IMR-90 (cell line): ENCODE measurements around the gene GCG. TPM values are rescaled to one million over a fixed set of nuclear protein-coding genes. Genes with fewer than 3 reads are reported as not detected.
A peak's percentile ranks its signal among the peaks of the same experiment; 100 is the strongest.

Source experiments
- ATAC-seq: fragments of 200-7000 bp; cut with Tn5 transposase; 2 replicates; pipeline ENCODE4 v1.9.1; 2020; ENCODE audit warnings: low read depth, mild to moderate bottlenecking, moderate library complexity
- BruUV-seq: library from RNA; stranded (reverse); fragments of 400-500 nt; replicated peaks from 2 replicates; lab custom pipeline; 2021; lab: Mats Ljungman, UMichigan
- CTCF ChIA-PET: fragments of 300-600 bp; formaldehyde crosslinking; extraction: SDS; loops from one replicate; lab custom pipeline; 2021; ENCODE audit warnings: antibody characterized with exemption; lab: Yijun Ruan, JAX
- POLR2A ChIA-PET: fragments of 300-600 bp; sonication (Branson Sonifier 250); formaldehyde crosslinking; loops from one replicate; lab custom pipeline; 2022; ENCODE audit warnings: antibody characterized with exemption; ENCODE audit not compliant: unreplicated experiment; lab: Charles Lee
- DNase-seq: peaks from one replicate; pipeline ENCODE4 v3.0.0; 2013
- H2AFZ ChIP-seq: replicated peaks from 2 replicates; pipeline ENCODE3; 2013; ENCODE audit warnings: low read length, mild to moderate bottlenecking; ENCODE audit not compliant: poor library complexity
- H2AK5ac ChIP-seq: 2 replicates; pipeline ENCODE4 v1.6.1; 2013; ENCODE audit warnings: low read depth, low read length, inconsistent platforms
- H2AK9ac ChIP-seq: replicated peaks from 2 replicates; pipeline ENCODE3; 2013; ENCODE audit warnings: mild to moderate bottlenecking, low read depth, low read length, moderate library complexity; ENCODE audit not compliant: poor library complexity
- H2BK120ac ChIP-seq: 2 replicates; pipeline ENCODE4 v1.6.1; 2013; ENCODE audit warnings: low read depth, low read length, inconsistent platforms
- H2BK15ac ChIP-seq: 3 replicates; pipeline ENCODE4 v1.6.1; 2013; ENCODE audit warnings: low read depth, low read length, inconsistent platforms
- H2BK20ac ChIP-seq: 2 replicates; pipeline ENCODE4 v1.6.1; 2013; ENCODE audit warnings: low read depth, mild to moderate bottlenecking, inconsistent platforms, low read length, moderate library complexity
- H2BK5ac ChIP-seq: 2 replicates; pipeline ENCODE4 v1.6.1; 2013; ENCODE audit warnings: mild to moderate bottlenecking, low read depth, low read length, inconsistent platforms; ENCODE audit not compliant: poor library complexity, severe bottlenecking
- H3K14ac ChIP-seq: replicated peaks from 2 replicates; pipeline ENCODE4 v1.6.1; 2013; ENCODE audit warnings: low read depth, low read length, inconsistent platforms
- H3K18ac ChIP-seq: 2 replicates; pipeline ENCODE4 v1.6.1; 2013; ENCODE audit warnings: low read depth, low read length, control low read depth
- H3K23ac ChIP-seq: 2 replicates; pipeline ENCODE4 v1.6.1; 2013; ENCODE audit warnings: low read depth, low read length, inconsistent platforms
- H3K27ac ChIP-seq: 2 replicates; pipeline ENCODE4 v1.5.1; 2013; ENCODE audit warnings: mild to moderate bottlenecking, control low read depth, low read length; ENCODE audit not compliant: insufficient read depth
- H3K27me3 ChIP-seq: 2 replicates; pipeline ENCODE4 v1.6.1; 2013; ENCODE audit warnings: low read length; ENCODE audit not compliant: control insufficient read depth, insufficient read depth
- H3K36me3 ChIP-seq: 2 replicates; pipeline ENCODE4 v1.6.1; 2013; ENCODE audit warnings: low read length, mixed read lengths; ENCODE audit not compliant: control insufficient read depth, insufficient read depth
- H3K4ac ChIP-seq: 2 replicates; pipeline ENCODE4 v1.6.1; 2013; ENCODE audit warnings: low read depth, low read length, inconsistent platforms
- H3K4me1 ChIP-seq: 2 replicates; pipeline ENCODE4 v1.6.1; 2013; ENCODE audit warnings: low read length, mixed read lengths; ENCODE audit not compliant: control insufficient read depth, insufficient read depth
- H3K4me2 ChIP-seq: 2 replicates; pipeline ENCODE4 v1.6.1; 2013; ENCODE audit warnings: low read depth, mild to moderate bottlenecking, control low read depth, low read length, moderate library complexity
- H3K4me3 ChIP-seq: 2 replicates; pipeline ENCODE4 v1.5.1; 2013; ENCODE audit warnings: low read depth, mild to moderate bottlenecking, control low read depth, low read length, moderate library complexity; ENCODE audit not compliant: insufficient read depth
- H3K56ac ChIP-seq: 2 replicates; pipeline ENCODE4 v1.6.1; 2013; ENCODE audit warnings: low read length, inconsistent platforms; ENCODE audit not compliant: insufficient read depth; ENCODE audit errors: extremely low read depth
- H3K79me1 ChIP-seq, 2 experiments: 2 replicates each; pipeline ENCODE4 v1.6.1; 2013; ENCODE audit warnings: low read length in 2 of 2, inconsistent platforms in 1 of 2, low read depth in 1 of 2
- H3K9ac ChIP-seq: 2 replicates; pipeline ENCODE4 v1.6.1; 2013; ENCODE audit warnings: low read depth, low read length, control low read depth
- H3K9me1 ChIP-seq: 2 replicates; pipeline ENCODE4 v1.6.1; 2013; ENCODE audit warnings: low read length, inconsistent platforms; ENCODE audit not compliant: insufficient read depth
- H3K9me3 ChIP-seq: 2 replicates; pipeline ENCODE4 v1.6.1; 2013; ENCODE audit warnings: low read length; ENCODE audit not compliant: control insufficient read depth, insufficient read depth
- H4K20me1 ChIP-seq: 2 replicates; pipeline ENCODE4 v1.6.1; 2013; ENCODE audit warnings: low read length, inconsistent platforms; ENCODE audit not compliant: insufficient read depth
- H4K5ac ChIP-seq: 2 replicates; pipeline ENCODE4 v1.6.1; 2013; ENCODE audit warnings: mild to moderate bottlenecking, low read depth, low read length, control low read depth
- H4K8ac ChIP-seq, 2 experiments: 2 replicates each; pipeline ENCODE4 v1.6.1; 2013; ENCODE audit warnings: low read depth in 2 of 2, low read length in 2 of 2, control low read depth in 1 of 2, inconsistent platforms in 1 of 2
- H4K91ac ChIP-seq: 2 replicates; pipeline ENCODE4 v1.6.1; 2013; ENCODE audit warnings: low read depth, low read length, inconsistent platforms; ENCODE audit not compliant: insufficient read depth
- CEBPB ChIP-seq: IDR thresholded peaks from 2 replicates; pipeline ENCODE4 v1.6.1; 2012; ENCODE audit warnings: low read depth, low read length, improper control_type of control experiment
- CHD1 ChIP-seq: IDR thresholded peaks from 2 replicates; pipeline ENCODE4 v1.6.1; 2012; ENCODE audit warnings: low read depth, low read length, improper control_type of control experiment
- CTCF ChIP-seq: conservative IDR thresholded peaks from 2 replicates; pipeline ENCODE4 v1.5.1; 2012; ENCODE audit warnings: mild to moderate bottlenecking, low read depth, low read length, improper control_type of control experiment
- FOS ChIP-seq: fragments of 150-350 bp; IDR thresholded peaks from 2 replicates; pipeline ENCODE4 v1.6.1; 2016; ENCODE audit warnings: low read depth, low read length
- MAFK ChIP-seq: IDR thresholded peaks from 2 replicates; pipeline ENCODE4 v1.6.1; 2012; ENCODE audit warnings: low read depth, low read length, improper control_type of control experiment
- MAZ ChIP-seq: IDR thresholded peaks from 2 replicates; pipeline ENCODE4 v1.6.1; 2012; ENCODE audit warnings: low read depth, mild to moderate bottlenecking, low read length, improper control_type of control experiment, moderate library complexity, borderline replicate concordance
- NFE2L2 ChIP-seq: fragments of 150-350 bp; IDR thresholded peaks from 2 replicates; pipeline ENCODE4 v1.6.1; 2016; ENCODE audit warnings: low read depth, mild to moderate bottlenecking, low read length
- POLR2A ChIP-seq: IDR thresholded peaks from 2 replicates; pipeline ENCODE4 v1.6.1; 2012; ENCODE audit warnings: mild to moderate bottlenecking, low read depth, low read length
- RAD21 ChIP-seq: IDR thresholded peaks from 2 replicates; pipeline ENCODE4 v1.6.1; 2012; ENCODE audit warnings: low read length, improper control_type of control experiment
- RCOR1 ChIP-seq: IDR thresholded peaks from 2 replicates; pipeline ENCODE4 v1.6.1; 2012; ENCODE audit warnings: mild to moderate bottlenecking, low read length, improper control_type of control experiment; ENCODE audit not compliant: insufficient replicate concordance
- RFX5 ChIP-seq: IDR thresholded peaks from 2 replicates; pipeline ENCODE4 v1.8.0; 2012; ENCODE audit warnings: low read depth, mild to moderate bottlenecking, low read length, moderate library complexity
- SMC3 ChIP-seq: fragments of 150-350 bp; IDR thresholded peaks from 2 replicates; pipeline ENCODE4 v1.6.1; 2016; ENCODE audit warnings: low read depth, mild to moderate bottlenecking, antibody characterized with exemption, low read length, moderate library complexity
- USF2 ChIP-seq: fragments of 150-350 bp; IDR thresholded peaks from 2 replicates; pipeline ENCODE4 v1.6.1; 2017; ENCODE audit warnings: mild to moderate bottlenecking, antibody characterized with exemption, low read length, low read depth
- WGBS, 2 experiments: methylation state at CpG; one replicate each; pipeline versions ENCODE4 v1.1.5 to v1.1.7; 2013; ENCODE audit warnings: missing lambda C conversion rate in 2 of 2; ENCODE audit not compliant: insufficient read length in 1 of 2; ENCODE audit errors: extremely low coverage in 2 of 2; 5-methylcytosine and 5-hydroxymethylcytosine counted together
- dilution Hi-C: fragments of 300-500 bp; cut with HindIII; formaldehyde crosslinking; loops from one replicate; pipeline ENCODE4 v1.14.3; 2018; ENCODE audit warnings: low sequenced_read_pairs; ENCODE audit not compliant: unreplicated experiment
- in situ Hi-C: fragments of 300-500 bp; cut with MboI; formaldehyde crosslinking; loops from 3 replicates; pipeline ENCODE4 v1.14.3; 2019; ENCODE audit warnings: low sequenced_read_pairs, inconsistent platforms, mixed read lengths
- intact Hi-C: fragments of 100-400 bp; cut with micrococcal nuclease; formaldehyde crosslinking; loops from 2 replicates; pipeline ENCODE4 v1.10.0; 2022
- polyA plus RNA-seq, 3 experiments: library from polyadenylated mRNA; depleted of rRNA; stranded (reverse); fragments of >200 nt; gene quantifications; 2 replicates each; pipeline ENCODE4 v1.2.3, GENCODE V29; 2012; ENCODE audit warnings: low replicate concordance in 1 of 3
- total RNA-seq: library from RNA; depleted of rRNA; stranded (reverse); fragments of >200 nt; gene quantifications from 2 replicates; pipeline ENCODE4 v1.2.3, GENCODE V29; 2012
- TF ChIP-seq, protein P1 (sequence below): fragments of 150-350 bp; IDR thresholded peaks from 2 replicates; pipeline ENCODE4 v1.6.1; 2016; ENCODE audit warnings: low read depth, mild to moderate bottlenecking, low read length, moderate library complexity, borderline replicate concordance

GCG gene
- total and polyA plus RNA-seq, 2 of the 4 experiments (the other 2 are of a cell fraction), result not detected

DNA sequence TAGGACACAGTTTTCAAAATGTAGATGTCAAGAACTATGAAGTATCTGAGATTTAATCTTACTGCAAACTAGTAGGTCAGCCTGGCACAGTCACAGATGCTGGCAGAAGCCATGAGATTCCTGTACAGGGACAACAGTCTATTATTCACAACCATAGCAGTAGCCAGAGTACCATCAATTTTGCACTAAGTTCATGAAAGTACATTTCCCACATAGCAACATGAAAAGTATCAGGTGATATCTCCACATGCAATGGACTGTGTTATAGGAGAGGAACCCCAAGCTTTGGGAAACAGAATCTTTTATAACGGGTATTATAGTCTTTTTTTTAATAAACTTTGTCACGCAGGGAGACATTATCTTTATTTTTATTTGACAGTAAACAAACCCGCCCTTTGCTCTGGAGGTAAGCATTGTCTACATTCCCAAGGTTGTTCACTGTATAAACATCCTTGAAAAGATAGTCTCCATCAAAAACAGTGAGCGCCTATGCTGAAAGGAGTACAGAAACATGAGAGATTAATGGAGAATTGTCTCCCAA lies 44.6 kb downstream of the GCG start:
- no peaks in the 10 kb centered on the region for H3K36me3 ChIP-seq
- H3K27ac ChIP-seq, result no peak overlapping the region
- H3K56ac ChIP-seq, result no peak overlapping the region
- H2BK5ac ChIP-seq, result no peak overlapping the region
- ChIA-PET POLR2A (no interaction called here), CTCF (no interaction called here)
- no TSS peak for BruUV-seq
- no peaks in the 10 kb centered on the region for H3K27me3 ChIP-seq
- no peak overlapping the region for H3K4me3 ChIP-seq
- no peak overlapping the region for H3K9ac ChIP-seq
- ATAC-seq (no peak), DNase-seq (no peak)
- peaks cover 4% of the 10 kb centered on the region; the same call in 1 of the 2 replicates for H3K4me1 ChIP-seq
- intact Hi-C loops (no loop called here), in situ Hi-C loops (no loop called here), dilution Hi-C loops (no loop called here)
- peaks cover 5% of the 10 kb centered on the region; the same call in 1 of the 2 replicates for H3K9me1 ChIP-seq
- H3K4ac ChIP-seq, result no peak overlapping the region
- no peaks in the 10 kb centered on the region for H4K20me1 ChIP-seq
- no peak overlapping the region for H3K18ac ChIP-seq
- no peak overlapping the region for H2BK120ac ChIP-seq
- no peak overlapping the region for H2AFZ ChIP-seq
- no peak overlapping the region for H3K4me2 ChIP-seq
- 0 out of 2 replicates have a peak overlapping the region, but pooled peaks have one; percentile 25 for H2BK20ac ChIP-seq
- H4K91ac ChIP-seq, result no peak overlapping the region
- H3K9me3 ChIP-seq, result no peaks in the 10 kb centered on the region
- H2AK5ac ChIP-seq, result no peak overlapping the region
- H2AK9ac ChIP-seq, result no peak overlapping the region
- no CpG with 5 or more reads among the region's 4 CpGs for WGBS, 2 experiments
- no peaks in the 10 kb centered on the region for H3K79me1 ChIP-seq
- H4K8ac ChIP-seq, result no peak overlapping the region
- H4K5ac ChIP-seq, result no peak overlapping the region
- TF ChIP-seq CTCF (no peak), USF2 (no peak), FOS (no peak), NFE2L2 (no peak), SMC3 (no peak), RCOR1 (no peak), CHD1 (no peak), CEBPB (no peak), MAZ (no peak), RFX5 (no peak), MAFK (no peak), RAD21 (no peak), POLR2A (no peak)
- TF ChIP-seq, protein P1, sequence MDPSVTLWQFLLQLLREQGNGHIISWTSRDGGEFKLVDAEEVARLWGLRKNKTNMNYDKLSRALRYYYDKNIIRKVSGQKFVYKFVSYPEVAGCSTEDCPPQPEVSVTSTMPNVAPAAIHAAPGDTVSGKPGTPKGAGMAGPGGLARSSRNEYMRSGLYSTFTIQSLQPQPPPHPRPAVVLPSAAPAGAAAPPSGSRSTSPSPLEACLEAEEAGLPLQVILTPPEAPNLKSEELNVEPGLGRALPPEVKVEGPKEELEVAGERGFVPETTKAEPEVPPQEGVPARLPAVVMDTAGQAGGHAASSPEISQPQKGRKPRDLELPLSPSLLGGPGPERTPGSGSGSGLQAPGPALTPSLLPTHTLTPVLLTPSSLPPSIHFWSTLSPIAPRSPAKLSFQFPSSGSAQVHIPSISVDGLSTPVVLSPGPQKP, result no peak
- H2BK15ac ChIP-seq, result no peak overlapping the region
- no peak overlapping the region for H3K23ac ChIP-seq
- H3K14ac ChIP-seq, result no peak overlapping the region; the same call in 1 of the 2 replicates
